GM19043 (cell line): ENCODE data around the gene YWHAG.
A peak's percentile ranks its signal among the peaks of the same experiment; 100 is the strongest.
"Not testable (repeated sequence)": the region's sequence is repeated elsewhere in the genome, so short reads cannot be mapped to it uniquely, and the experiment has no call there.

Experiments
- ATAC-seq: cut with Tn5 transposase; IDR thresholded peaks from one replicate; pipeline ENCODE4 v1.9.1; 2021; ENCODE audit warnings: low read depth; ENCODE audit not compliant: unreplicated experiment

YWHAG gene

DNA sequence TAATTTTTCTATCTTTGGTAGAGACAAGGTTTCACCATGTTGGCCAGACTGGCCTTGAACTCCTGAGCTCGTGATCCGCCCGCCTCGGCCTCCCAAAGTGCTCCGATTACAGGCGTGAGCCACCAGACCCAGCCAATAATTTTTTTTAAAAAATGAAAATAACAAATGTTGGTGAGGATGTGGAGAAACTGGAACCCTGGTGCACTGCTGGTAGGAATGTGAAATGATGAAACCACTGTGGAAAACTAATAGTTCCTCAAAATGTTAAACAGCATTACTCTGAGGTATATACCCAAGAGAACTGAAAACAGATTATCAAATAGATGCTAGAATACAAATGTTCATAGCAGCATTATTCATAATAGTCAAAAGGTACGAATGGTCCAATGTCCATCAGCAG lies 23.0 kb upstream of the YWHAG start:
- no peak for ATAC-seq

DNA sequence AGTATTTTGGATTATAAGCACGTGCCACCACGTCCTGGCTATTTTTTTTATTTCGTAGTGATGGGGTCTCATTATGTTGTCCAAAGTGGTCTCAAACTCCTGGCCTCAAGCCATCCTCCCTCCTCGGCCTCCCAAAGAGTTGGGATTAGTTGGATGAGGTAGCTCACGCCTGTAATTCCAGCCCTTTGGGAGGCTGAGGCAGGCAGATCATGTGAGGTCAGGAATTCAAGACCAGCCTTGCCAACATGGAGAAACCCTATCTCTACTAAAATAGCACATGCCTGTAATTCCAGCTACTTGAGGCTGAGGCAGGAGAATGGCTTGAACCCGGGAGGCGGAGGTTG lies 21.8 kb upstream of the YWHAG start:
- no peak for ATAC-seq

DNA sequence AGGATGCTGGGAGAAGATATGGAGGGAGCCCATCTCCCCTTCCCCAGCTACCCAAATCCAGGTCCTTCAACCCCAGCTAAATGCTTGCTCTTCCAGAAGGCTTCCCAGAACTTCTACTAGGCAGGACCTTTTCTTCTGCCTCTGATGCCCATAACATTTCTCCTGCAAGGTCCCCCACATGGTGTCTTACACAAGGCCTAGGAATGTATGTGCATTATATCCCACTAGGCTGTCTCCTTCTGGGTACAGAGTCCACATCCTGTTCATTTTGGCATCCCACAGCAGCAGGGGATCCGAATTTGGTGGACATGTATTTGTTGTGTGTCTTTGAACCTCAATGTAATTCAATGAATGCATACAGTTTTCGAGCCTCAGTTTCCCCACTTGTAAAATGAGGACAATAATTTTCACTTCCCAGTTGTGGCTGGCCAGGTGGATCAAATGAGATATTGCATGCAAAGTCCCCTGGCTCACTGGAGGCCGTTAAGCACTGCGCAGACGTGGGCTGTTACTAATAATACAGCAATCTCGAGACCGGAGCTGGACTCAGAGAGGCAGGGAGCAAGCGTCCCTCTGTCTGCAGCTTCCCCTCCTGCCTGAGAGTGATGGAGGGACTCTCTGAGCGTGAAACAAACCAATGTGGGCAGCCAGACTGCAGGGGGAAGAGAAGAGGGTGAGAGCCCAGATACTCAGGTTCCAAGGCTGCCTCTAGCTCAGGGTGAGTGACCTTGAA lies 18.6 kb upstream of the YWHAG start:
- ATAC-seq = no peak

DNA sequence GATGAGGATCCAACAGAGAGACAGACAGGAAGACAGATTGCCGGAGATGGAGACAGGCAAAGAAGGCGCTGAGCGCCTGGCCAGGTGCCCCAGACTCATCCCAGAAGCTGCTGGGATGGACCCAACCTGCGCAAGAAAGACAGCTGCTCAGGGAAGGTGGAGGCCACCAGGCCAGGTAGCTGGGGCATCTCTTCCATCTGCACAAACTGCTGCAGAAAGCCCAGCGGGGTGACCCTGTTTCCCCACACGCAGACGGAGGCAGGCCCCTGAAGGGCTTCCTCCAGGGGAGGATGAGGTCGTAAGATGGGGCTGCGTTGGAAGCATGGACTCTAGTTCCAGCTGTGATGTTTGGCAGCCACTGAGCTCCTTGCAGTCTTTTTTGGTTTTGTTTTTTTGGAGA lies 16.5 kb upstream of the YWHAG start:
- ATAC-seq = no peak

DNA sequence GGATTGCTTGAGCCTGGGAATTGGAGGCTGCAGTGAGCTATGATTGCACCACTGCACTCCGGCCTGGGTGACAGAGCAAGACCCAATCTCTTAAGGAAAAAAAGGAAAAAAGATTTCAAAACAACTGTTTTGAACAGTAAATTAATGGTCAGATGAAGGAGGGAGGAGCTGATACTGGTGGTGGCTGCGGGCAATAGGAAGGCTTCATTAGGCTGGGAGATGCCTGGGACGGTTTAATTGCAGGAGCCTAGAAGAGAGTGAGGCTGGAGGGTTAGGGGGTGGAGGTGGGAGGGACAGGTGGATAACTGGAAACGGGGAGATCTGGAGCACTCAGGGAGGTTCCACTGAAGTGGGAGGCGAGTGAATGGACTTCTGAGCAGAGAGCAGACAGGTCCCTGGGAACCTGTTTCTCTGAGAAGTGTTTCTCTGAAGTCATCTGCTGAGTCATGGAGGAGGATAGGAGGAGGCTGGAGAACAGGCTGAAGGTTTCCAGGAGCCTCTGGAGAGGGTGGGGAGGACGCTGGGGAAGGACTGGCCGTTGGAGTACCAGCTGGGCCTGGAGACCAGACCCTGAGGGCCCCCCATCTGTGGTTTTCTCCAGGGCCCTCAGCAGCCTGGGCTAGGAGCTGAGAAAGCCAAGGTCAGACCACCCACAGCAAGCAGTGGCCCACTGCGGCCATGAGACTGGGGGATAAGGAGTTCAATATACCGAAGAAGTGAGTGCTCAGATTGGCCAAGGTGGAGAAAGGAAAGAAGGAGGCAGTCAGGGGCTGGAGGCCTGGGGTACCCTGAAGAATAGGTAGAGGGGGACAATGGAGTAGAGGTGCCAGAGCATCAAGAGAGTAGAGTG lies 14.4 kb upstream of the YWHAG start:
- ATAC-seq = no peak

DNA sequence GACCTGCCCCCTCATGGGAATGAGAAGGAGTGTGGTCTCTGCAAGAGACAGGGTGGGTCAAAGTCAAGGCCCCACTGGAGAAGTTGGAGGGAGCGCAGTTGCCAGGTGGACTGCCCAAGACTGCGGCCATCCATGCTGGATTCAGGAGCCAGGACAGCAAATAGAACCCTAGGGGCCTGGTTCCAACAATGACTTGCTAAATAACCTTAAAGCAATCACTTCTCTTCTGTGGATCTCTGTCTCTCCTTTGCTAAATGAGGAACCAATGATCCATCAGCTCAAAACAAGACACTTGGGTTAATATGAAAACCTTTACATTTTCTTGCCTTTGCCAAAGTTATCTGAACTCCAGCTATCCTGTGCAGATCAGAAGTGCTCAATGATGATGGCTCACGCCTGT lies 12.6 kb upstream of the YWHAG start:
- ATAC-seq = no peak

DNA sequence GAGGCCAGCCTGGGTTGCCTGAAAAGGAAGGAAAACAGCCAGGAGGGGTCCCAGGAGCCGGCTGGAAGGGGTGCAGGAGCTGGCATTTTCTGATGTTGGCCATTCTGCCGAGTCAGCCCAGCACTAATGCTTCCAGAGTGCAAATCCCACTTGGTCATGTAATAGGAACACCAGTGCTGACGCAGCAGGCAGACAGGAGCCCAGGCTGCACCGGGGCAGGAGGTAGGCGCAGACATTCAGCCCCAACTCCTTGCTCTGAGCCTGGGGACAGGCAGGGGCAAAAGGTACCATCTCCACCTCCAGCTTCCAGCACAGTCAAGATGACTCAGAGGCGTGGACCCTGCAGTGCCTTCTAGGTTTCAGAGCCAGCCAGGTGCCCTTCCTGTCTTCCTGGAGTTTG lies 10.2 kb upstream of the YWHAG start:
- ATAC-seq = no peak

DNA sequence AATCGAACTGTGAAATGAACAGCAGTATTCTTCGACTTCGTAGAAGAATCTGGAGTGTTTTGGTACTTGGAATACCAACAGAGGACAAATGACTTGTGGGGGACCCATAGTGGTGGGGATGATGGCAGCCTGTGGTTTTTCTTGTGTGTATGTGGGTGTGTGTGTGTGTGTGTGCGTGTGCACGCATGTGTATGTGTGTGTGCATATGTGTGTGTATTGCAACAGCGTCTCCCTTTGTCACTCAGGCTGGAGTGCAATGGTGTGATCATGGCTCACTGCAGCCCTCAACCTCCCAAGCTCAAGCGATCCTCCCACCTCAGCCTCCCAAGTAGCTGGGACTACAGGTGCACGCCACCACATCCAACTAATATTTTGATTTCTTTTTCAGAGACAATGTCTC lies 9.4 kb upstream of the YWHAG start:
- ATAC-seq = no peak

DNA sequence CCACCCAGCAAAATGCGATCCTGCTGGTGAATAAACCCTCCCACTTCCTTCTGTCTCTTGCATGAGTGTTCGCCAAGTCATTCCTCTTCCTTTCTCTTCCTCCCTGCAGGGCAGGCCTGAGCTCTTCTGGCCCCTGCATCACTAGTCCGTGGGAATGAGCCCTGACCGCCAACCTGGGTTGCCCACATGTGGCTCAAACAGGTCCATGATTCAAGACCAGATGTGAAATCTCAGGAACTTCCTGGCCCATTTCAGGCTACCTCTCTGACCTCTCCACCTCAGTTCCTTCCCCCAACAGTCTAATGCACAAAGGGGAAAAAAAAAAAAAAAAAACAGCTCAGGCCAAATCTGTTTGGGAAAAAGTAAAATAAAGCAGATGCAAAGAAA lies 5.4 kb upstream of the YWHAG start:
- ATAC-seq = peak; percentile 2

DNA sequence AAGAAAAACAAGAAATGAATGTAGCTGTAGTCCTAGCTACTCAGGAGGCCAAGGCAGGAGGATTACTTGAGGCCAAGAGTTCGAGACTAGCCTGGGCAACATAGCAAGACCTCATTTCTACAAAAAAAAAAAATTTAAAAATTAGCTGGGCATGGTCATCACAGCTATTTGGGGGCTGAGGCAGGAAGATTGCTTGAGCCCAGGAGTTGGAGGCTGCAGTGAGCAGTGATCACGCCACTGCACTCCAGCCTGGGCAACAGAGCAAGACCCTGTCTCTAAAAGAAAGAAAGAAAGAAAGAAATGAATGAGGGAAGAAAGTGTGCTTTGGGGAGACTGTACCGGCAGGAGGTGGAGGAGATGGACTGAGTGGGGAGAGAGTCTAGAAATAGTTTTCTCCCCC lies 5.0 kb upstream of the YWHAG start:
- ATAC-seq = not testable (repeated sequence)

DNA sequence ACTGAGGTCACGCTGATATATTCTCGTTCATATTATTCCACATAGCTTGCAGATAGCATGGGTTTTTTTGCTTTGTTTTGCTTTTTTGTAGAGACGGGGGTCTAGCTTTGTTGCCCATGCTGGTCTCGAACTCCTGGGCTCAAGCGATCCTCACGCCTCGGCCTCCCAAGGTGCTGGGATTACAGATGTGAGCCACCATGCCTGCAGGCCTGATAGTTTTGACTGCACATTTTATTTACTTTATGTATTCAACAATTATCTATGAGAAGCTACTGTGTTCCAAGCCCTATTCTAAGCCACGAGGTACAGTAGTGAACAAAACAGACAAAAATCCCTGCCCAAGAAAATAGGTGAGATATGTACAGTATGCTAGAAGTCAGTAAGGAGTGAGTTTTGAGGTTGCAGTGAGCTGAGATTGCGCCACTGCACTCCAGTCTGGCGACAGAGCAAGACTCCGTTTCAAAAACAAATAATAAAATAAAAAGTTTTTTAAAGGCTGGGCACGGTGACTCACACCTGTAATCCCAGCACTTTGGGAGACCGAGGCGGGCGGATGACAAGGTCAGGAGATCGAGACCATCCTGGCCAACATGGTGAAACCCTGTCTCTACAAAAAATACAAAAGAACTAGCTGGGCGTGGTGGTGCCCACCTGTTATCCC lies 1.3 kb upstream of the YWHAG start:
- ATAC-seq = no peak

DNA sequence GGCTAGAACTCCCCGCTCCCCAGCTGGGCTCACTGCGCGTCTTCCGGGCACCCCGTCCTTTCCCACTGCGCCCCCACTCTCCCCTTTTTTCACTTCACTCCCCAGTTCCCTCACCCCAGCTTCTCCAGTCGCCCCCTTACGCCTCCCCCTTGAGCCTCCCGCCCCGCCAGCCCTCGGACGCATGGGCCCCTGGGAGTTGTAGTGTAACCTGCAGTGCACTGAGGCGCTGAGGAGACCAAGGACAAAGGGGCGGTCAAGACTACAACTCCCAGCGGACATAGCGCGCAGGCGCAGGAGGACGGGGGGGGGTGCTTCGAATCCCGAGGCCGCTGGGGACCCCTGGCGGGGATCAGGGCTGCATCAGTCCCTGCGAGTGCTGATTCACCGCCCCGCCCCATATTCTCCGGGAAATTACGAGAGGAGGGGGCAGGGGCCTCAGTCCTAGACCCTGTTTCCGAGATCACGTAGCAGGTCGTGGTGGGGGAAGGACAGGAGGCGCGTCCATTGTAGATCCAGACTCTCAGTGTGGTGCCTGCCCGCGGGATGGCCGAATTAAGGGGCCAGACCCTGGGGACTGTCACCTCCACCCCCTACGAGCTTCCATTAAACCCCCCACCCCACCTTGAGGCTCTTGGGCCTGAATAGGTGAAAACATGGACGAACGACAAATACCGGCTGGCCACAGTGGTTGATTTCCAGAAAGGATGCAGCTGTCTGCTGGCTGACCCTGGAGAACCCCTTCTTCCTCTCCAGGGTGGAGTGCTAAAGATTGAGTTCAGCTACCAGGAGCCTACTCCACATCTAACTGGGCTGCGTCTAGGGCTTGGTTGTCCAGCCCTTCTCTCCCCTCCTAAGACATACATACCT lies 553 bp upstream of the YWHAG start:
- ATAC-seq = peak; percentile 87

DNA sequence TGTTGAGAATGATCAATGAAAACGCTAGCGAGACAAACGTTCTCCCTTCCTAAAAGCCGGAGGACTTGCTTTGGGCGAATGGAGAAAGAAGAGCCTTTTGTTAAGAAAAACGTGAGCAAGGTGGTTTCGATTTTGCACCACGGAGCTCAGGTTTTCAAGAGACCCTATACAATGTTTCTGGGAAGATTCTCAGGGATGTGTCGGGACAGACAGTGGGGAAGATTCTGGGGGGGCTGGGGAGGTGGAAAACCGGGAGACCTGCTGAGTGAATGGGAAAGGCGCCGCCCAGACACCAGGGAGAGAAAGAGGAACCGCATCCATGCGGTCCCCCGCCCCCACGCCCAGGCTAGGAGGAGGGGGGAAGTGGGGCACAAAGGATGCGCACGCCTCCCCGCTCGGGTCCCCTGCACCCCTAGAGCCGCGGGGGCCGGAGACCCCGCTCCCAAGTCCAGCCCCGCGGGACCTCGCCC lies 745 bp downstream of the YWHAG start:
- ATAC-seq = peak; percentile 9

DNA sequence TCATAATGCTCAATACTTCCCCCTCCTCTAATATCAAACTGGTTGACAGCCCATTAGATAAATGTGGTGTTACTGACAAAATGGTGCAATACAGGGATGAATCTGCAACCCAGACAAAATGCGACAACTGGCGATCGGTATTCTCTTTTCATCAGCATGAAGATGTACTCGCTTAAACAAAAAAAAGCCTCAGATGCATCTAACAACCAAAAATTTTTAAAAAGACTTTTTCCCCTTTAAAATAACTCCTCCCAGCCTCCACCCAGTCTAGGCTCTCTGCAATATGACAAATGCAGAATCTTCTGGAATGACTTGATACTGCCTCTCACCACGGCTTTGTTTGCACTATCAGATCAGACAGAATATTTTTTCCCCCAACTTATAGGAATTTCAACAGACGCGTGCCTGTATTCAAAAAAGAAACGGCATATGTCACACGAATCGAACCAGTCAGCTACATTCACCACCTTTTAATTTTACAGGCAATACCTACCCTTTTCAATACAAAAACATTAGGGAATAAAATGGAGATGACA lies 1.2 kb downstream of the YWHAG start:
- no peak for ATAC-seq

DNA sequence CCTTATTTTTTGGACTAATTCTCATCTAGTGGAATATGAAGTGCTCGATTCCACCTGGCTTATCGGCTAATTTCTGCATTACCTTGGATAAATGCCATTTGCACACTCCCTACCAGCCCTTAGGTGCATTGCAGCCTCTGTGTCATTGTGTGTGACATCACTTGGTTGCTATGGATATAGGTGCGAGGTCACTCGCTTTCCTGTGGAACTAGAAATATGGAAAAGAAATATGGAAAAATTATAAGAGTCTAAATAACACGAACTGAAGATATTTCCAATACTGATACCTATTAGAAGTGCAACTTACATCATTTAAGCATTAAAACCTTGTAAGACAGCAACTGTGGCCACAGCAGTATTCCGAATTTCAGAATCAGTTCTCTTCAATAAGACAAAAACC lies 2.0 kb downstream of the YWHAG start:
- no peak for ATAC-seq

DNA sequence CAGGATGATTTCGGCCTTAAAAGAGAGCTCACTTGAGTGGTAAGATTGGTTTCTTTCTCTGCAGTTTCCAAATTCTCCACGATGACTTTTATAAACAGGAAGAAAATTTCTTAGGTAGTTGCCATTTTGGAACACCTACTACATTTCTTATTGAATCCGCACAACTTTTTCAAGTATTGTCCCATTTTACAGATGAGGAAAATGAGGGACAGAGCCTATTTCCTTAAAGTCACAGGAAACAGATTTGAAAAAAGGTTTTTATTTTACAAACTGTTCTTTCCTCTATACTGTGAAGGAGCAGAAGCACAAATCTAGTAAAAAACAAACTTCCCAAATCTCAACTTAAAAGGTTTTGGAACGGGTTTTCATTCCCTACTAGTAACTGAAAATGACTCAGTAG lies 2.7 kb downstream of the YWHAG start:
- ATAC-seq = no peak

DNA sequence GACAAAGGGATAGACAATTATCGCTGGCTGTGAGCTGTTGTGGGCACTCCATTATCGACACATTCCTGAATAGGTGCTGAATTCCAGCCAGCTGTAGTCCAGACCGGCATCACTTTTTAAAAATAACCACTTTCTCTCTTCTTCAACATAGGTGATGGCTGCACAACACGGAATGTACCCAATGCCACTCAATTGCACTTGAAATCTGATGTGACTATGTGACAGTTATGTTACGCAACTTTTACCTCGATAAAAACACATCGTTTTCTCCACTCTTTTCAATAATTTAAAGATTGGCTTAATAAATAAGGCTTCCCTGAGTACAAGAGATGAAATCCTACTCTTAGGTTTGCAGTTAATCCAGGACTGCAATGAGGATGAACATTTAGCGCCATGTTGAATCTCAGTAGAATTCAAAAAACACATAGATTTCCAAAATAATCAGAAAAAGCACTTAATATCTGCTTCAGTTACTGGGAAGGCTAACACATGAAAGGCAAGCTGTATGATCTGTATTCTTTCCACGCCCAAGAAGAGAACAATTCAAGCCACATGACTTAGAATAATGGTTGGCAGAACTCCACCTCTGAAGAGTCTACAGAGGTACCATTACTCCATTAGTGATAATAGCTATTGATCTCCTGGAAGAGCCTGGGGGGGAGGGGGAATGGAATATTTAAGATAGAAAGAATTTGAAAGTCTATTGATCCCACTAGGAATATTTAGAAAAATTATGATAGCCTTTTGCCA lies 3.6 kb downstream of the YWHAG start:
- no peak for ATAC-seq

DNA sequence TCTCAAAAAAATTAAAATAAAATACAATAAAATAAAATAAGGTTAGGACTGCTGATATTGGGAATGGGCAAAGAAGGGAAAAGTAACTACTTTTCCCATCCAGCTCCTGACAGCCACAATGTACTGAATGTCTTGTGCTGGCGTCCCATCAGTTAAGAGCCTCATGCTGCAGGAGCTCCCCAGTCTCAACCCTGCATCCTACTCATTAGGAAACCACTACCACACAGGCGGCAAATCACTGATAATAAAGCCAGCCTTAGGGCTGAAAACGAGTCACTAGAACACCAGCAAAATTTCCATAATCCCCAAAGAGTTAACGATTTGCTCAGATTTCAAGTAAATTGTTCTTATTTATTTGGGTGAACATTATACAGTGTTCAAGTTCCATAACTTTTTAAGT lies 4.3 kb downstream of the YWHAG start:
- ATAC-seq = no peak

DNA sequence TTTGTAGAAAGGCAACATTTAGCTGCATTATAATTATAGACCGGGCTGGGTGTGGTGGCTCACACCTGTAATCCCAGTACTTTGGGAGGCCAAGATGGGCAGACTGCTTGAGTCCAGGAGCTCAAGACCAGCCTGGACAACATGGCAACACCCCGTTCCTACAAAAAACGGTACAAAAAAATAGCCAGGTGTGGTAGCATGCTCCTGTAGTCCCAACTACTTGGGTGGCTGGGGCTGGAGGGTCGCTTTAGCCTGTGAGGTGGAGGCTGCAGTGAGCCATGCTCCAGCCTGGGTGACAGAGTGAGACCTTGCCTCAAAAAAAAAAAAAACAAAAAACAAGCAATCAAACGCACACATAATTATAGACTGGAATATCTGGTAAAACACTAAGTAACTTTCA lies 5.0 kb downstream of the YWHAG start:
- ATAC-seq = no peak

DNA sequence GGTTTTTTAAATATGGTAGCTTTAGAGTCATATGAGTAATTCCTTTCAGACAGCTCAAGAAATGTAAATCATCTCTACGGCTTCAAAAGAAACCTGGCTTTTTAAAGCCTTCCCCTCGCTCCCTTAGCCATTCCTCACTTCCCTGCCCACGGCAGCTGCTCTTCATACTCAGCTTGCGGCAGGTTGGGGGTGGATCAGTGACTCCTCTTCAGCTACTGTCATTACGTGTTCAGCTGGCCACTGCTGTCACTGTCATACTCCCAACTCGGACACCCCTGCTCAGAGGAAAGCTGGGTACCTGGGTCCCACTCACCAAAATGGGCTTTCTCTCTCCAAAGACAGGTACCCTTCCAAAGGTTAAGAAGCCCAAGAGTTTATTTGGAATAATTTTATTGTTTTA lies 6.6 kb downstream of the YWHAG start:
- no peak for ATAC-seq
